NB4 (cell line): ENCODE measurements around the gene BST1.

ENCODE experiments used
- DNase-seq: peaks from one replicate; pipeline ENCODE4 v3.0.0; 2010; ENCODE audit warnings: low read depth
- H3K4me3 ChIP-seq: one replicate; pipeline ENCODE4 v1.5.1; 2011; ENCODE audit warnings: mild to moderate bottlenecking, low read depth, low read length, moderate library complexity
- MYC ChIP-seq: IDR thresholded peaks from 2 replicates; pipeline ENCODE4 v1.6.1; 2011; ENCODE audit warnings: low read depth, low read length
- POLR2A ChIP-seq: IDR thresholded peaks from 2 replicates; pipeline ENCODE4 v1.6.1; 2011; ENCODE audit warnings: mild to moderate bottlenecking; ENCODE audit not compliant: insufficient read length; ENCODE audit errors: extremely low read depth
- TF ChIP-seq, protein P1 (sequence below): IDR thresholded peaks from 2 replicates; pipeline ENCODE4 v1.6.1; 2011; ENCODE audit warnings: low read depth, low read length
- TF ChIP-seq, protein P2 (sequence below): IDR thresholded peaks from one replicate; pipeline ENCODE4 v1.5.1; 2012; ENCODE audit warnings: low read depth, low read length

BST1 gene

DNA sequence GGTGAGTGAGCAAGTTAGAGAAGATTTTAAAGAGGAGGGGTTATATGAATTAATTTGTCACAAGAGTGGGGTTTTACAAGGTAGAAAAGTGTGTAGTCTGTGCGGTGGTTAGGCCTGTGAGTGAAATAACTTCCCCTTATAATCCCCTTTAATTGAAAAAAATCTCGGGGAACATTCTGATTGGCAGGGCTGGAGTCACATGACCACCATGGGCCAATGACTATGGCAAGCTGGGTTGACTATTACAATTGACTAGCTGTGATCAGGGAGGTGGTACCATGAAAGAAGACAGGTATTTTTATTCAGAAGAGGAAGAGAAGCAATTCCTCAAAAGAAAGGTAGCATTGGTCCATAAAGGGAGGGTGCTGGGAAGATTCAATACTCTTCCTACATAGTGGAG is 48.3 kb downstream of the BST1 start:
- TF ChIP-seq MYC (no peak), POLR2A (no peak)
- TF ChIP-seq, protein P1, sequence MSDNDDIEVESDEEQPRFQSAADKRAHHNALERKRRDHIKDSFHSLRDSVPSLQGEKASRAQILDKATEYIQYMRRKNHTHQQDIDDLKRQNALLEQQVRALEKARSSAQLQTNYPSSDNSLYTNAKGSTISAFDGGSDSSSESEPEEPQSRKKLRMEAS: no peak
- TF ChIP-seq, protein P2, sequence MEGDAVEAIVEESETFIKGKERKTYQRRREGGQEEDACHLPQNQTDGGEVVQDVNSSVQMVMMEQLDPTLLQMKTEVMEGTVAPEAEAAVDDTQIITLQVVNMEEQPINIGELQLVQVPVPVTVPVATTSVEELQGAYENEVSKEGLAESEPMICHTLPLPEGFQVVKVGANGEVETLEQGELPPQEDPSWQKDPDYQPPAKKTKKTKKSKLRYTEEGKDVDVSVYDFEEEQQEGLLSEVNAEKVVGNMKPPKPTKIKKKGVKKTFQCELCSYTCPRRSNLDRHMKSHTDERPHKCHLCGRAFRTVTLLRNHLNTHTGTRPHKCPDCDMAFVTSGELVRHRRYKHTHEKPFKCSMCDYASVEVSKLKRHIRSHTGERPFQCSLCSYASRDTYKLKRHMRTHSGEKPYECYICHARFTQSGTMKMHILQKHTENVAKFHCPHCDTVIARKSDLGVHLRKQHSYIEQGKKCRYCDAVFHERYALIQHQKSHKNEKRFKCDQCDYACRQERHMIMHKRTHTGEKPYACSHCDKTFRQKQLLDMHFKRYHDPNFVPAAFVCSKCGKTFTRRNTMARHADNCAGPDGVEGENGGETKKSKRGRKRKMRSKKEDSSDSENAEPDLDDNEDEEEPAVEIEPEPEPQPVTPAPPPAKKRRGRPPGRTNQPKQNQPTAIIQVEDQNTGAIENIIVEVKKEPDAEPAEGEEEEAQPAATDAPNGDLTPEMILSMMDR: no peak
- DNase-seq: no peak
- no peak overlapping the region for H3K4me3 ChIP-seq

DNA sequence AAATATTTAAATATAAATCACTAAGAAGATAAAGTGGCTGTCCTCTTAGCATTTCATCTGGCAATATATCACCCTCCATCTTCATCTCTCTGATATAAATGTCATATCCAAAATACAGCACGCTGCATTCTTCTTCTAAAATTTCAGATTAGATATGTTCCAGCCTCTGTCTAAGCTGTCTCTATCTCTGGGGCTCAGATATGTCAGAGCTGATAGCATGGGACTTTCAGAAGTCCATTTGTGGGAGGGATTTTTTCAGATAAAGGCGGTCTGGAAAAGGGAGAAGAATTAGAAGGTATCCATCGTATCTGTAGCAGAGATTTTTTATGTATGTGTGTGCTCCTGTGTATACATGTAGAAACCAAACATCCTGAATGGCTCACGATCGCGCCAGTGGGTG is 50.2 kb downstream of the BST1 start:
- DNase-seq: no peak
- TF ChIP-seq, protein P2: no peak
- TF ChIP-seq MYC: no peak
- TF ChIP-seq POLR2A: no peak
- TF ChIP-seq, protein P1: no peak

DNA sequence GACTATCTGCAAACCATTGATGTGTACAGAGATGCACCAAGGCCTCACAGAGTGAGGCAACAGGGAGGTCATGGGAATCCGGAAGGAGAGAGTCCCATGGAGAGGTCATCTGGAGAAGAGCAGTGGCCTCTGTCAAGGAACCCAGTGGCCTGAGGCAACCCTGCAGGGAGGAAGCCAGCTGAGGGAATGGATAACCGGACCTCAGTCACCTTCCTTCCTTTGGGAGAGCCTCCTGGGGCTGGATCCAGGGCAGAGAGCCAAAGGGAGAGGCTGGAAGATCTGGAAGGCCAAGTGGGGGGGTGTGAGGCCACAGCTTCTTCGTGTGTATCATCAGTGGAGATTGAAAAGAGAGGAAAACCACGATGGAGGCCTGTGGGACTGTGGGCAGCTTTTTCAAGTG is 50.9 kb downstream of the BST1 start:
- no peak for DNase-seq
- H3K4me3 ChIP-seq: no peak overlapping the region
- TF ChIP-seq, protein P1: no peak
- TF ChIP-seq, protein P2: no peak

More for the DNA sequence above, 50.2 kb downstream of the BST1 start:
- H3K4me3 ChIP-seq: no peak overlapping the region

DNA sequence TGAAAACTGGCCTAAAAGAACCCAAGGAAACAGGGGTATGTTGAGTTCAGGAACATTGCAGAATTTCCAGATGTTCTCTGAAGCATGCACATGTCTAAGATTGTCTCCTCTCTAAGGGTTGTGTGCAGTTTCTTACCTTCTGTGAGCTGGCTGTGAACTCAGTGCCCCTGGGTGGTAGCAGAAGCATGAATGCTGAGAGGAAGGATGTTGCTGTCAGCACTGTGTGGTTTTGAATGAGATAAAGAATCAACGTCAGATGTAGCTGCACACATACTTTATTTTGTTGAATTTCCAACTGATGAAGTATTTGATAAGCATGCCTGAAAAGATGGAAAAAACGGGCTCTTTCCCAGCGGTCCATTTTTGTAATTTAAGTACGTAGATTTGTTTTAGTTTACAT is 51.5 kb downstream of the BST1 start:
- DNase-seq: peak; percentile 86
- TF ChIP-seq, protein P1: peak; percentile 74
- TF ChIP-seq POLR2A (no peak), MYC (peak; percentile 81)
- TF ChIP-seq, protein P2: no peak
- H3K4me3 ChIP-seq: no peak overlapping the region

DNA sequence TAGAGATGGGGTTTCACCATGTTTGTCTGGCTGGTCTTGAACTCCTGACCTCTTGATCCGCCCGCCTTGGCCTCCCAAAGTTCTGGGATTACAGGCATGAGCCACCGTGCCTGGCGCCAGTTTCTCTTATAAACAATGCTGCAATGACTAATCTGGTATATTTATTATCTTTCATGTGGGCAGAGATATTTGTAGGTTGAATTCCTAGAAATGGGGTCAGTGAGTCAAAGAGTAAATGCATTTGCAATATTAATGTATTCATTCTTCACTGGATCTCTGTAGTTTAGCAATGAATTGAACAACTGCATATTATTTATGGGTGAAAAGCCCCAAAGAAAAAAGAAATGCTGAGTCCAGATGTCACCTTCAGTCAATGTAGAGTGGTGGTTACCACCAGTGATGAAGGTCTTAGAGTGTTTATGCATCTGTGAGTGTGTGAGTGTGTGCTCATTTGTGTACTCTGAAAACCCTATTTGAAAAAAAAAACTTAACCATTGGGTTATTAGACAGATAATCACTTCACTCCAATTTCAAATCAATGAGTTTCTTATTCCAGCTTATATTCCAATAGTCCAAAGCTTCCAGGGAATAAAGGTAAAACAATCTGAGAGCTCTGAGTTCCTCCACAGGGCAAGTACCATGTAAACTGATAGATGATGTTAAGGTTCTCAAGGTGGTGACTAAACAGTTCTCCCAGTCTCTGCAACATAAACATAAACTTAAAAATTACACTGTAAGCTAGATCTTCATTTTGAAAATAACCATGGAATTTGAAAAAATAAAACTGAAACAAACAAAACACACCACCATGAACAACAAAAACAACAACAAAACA is 52.7 kb downstream of the BST1 start:
- H3K4me3 ChIP-seq: peak overlapping the region; percentile 35
- DNase-seq: peak; percentile 34
- TF ChIP-seq, protein P2: no peak
- TF ChIP-seq, protein P1: no peak
- no peak for TF ChIP-seq POLR2A
- TF ChIP-seq MYC: no peak
